NB4 (cell line): ENCODE results near the gene CHST1.

Experiments used
- CTCF ChIP-seq: IDR thresholded peaks from one replicate; pipeline ENCODE4 v1.5.1; 2012; ENCODE audit warnings: low read depth, low read length
- POLR2A ChIP-seq: IDR thresholded peaks from 2 replicates; pipeline ENCODE4 v1.6.1; 2011; ENCODE audit warnings: mild to moderate bottlenecking; ENCODE audit not compliant: insufficient read length; ENCODE audit errors: extremely low read depth

- TF ChIP-seq CTCF (no peak), POLR2A (no peak)
Measured at GRCh38 chr11:45606514-45607281, 58.7 kb downstream of the CHST1 start.
